GM12878 (cell line): ENCODE data around the gene CFAP99. TPM values are rescaled to one million over a fixed set of nuclear protein-coding genes. Genes with fewer than 3 reads are reported as not detected.

Source experiments
- ATAC-seq: fragments of 200-7000 bp; cut with Tn5 transposase; 3 replicates; pipeline ENCODE4 v1.9.1; 2020; ENCODE audit warnings: mild to moderate bottlenecking, moderate library complexity
- BruUV-seq: library from RNA; stranded (reverse); fragments of 400-500 nt; replicated peaks from 2 replicates; lab custom pipeline; 2021; lab: Mats Ljungman, UMichigan
- CTCF ChIA-PET: fragments of 300-600 bp; sonication (Branson Sonifier 250); formaldehyde crosslinking; extraction: SDS; loops from one replicate; lab custom pipeline; 2021; ENCODE audit warnings: inconsistent platforms; lab: Yijun Ruan, JAX
- POLR2A ChIA-PET: fragments of 350-600 bp; formaldehyde crosslinking; extraction: SDS; loops from one replicate; lab custom pipeline; 2021; ENCODE audit warnings: inconsistent platforms; lab: Charles Lee
- RAD21 ChIA-PET: fragments of 300-600 bp; sonication (Branson Sonifier 250); formaldehyde crosslinking; loops from one replicate; lab custom pipeline; 2023; ENCODE audit warnings: antibody characterized with exemption; ENCODE audit not compliant: unreplicated experiment; lab: Charles Lee
- SMC1A ChIA-PET: fragments of 300-600 bp; sonication (Branson Sonifier 250); formaldehyde crosslinking; loops from one replicate; lab custom pipeline; 2023; ENCODE audit not compliant: unreplicated experiment, uncharacterized antibody; lab: Charles Lee
- DNase-seq: peaks from one replicate; pipeline ENCODE4 v3.0.0-alpha.2; 2011; ENCODE audit warnings: low read depth, low spot score
- FAIRE-seq: peaks from 3 replicates; lab custom pipeline; 2011; peaks lifted over from hg19 to GRCh38; lab: Jason Lieb, UNC
- H2AFZ ChIP-seq: 2 replicates; pipeline ENCODE4 v1.6.0; 2011; ENCODE audit warnings: low read depth, low read length, control low read depth; ENCODE audit not compliant: control insufficient read depth
- H3K27ac ChIP-seq: 2 replicates; pipeline ENCODE4 v1.5.1; 2011; ENCODE audit warnings: control low read depth; ENCODE audit not compliant: control insufficient read depth, insufficient read depth
- H3K27me3 ChIP-seq, 2 experiments: replicated peaks in 1 of 2; 2 replicates each; pipeline versions ENCODE4 v1.6.0 to v1.6.1; 2011; ENCODE audit warnings: low read length in 1 of 2; ENCODE audit not compliant: control insufficient read depth in 2 of 2, insufficient read depth in 2 of 2
- H3K36me3 ChIP-seq, 2 experiments: 2 replicates each; pipeline ENCODE4 v1.5.1; 2011; ENCODE audit warnings: low read length in 1 of 2; ENCODE audit not compliant: control insufficient read depth in 2 of 2, insufficient read depth in 2 of 2
- H3K4me1 ChIP-seq: 2 replicates; pipeline ENCODE4 v1.6.1; 2011; ENCODE audit warnings: mild to moderate bottlenecking, low read length, moderate library complexity, mixed read lengths; ENCODE audit not compliant: control insufficient read depth, insufficient read depth
- H3K4me2 ChIP-seq: 2 replicates; pipeline ENCODE4 v1.6.0; 2011; ENCODE audit warnings: control low read depth; ENCODE audit not compliant: control insufficient read depth, insufficient read depth
- H3K4me3 ChIP-seq: fragments of 200-600 bp; sonication (generic); 2 replicates; pipeline ENCODE4 v1.5.1; 2016
- H3K79me2 ChIP-seq: 2 replicates; pipeline ENCODE4 v1.6.0; 2011; ENCODE audit warnings: low read length; ENCODE audit not compliant: control insufficient read depth, insufficient read depth
- H3K9ac ChIP-seq: 2 replicates; pipeline ENCODE4 v1.8.0; 2011; ENCODE audit warnings: low read length, control low read depth, mixed read lengths; ENCODE audit not compliant: control insufficient read depth, insufficient read depth
- H3K9me3 ChIP-seq: replicated peaks from 3 replicates; pipeline ENCODE4 v1.5.1; 2011; ENCODE audit warnings: mild to moderate bottlenecking, low read length; ENCODE audit not compliant: control insufficient read depth, insufficient read depth
- H4K20me1 ChIP-seq: 2 replicates; pipeline ENCODE4 v1.6.0; 2011; ENCODE audit not compliant: control insufficient read depth, insufficient read depth
- CBFB ChIP-seq: IDR thresholded peaks from 2 replicates; pipeline ENCODE4 v1.6.1; 2016; ENCODE audit warnings: antibody characterized with exemption, low read depth
- CHD2 ChIP-seq: IDR thresholded peaks from 2 replicates; pipeline ENCODE4 v1.6.1; 2011; ENCODE audit warnings: low read depth, low read length, improper control_type of control experiment, borderline replicate concordance
- EGR1 ChIP-seq, 2 experiments: IDR thresholded peaks; 1 replicate in 1 of 2; 2 replicates in 1 of 2; pipeline ENCODE4 v1.6.1; 2011 to 2012; ENCODE audit warnings: low read depth in 2 of 2, low read length in 2 of 2, borderline replicate concordance in 1 of 2, mild to moderate bottlenecking in 1 of 2, moderate library complexity in 1 of 2
- MEF2B ChIP-seq: fragments of 450-650 bp; IDR thresholded peaks from 2 replicates; pipeline ENCODE4 v1.6.1; 2018; ENCODE audit warnings: mild to moderate bottlenecking, moderate library complexity; ENCODE audit not compliant: partially characterized antibody, poor library complexity, severe bottlenecking
- PML ChIP-seq: IDR thresholded peaks from 2 replicates; pipeline ENCODE4 v1.6.1; 2012; ENCODE audit warnings: low read length, inconsistent platforms
- SIX5 ChIP-seq: IDR thresholded peaks from 2 replicates; pipeline ENCODE4 v1.6.1; 2011; ENCODE audit warnings: mild to moderate bottlenecking, low read depth, low read length, moderate library complexity; ENCODE audit not compliant: severe bottlenecking
- WGBS: methylation state at CpG from one replicate; pipeline ENCODE4 v1.1.6; 2016; ENCODE audit warnings: low lambda C conversion rate; ENCODE audit not compliant: insufficient replicate concordance, insufficient coverage; ENCODE audit errors: missing lambda C conversion rate; 5-methylcytosine and 5-hydroxymethylcytosine counted together
- in situ Hi-C: fragments of 300-500 bp; cut with MboI; formaldehyde crosslinking; loops from 9 replicates; pipeline ENCODE4 v1.14.3; 2018; ENCODE audit warnings: mixed read lengths
- intact Hi-C: fragments of 100-400 bp; cut with micrococcal nuclease; formaldehyde crosslinking; loops from one replicate; pipeline ENCODE4 v1.14.2; 2022; ENCODE audit not compliant: unreplicated experiment
- polyA plus RNA-seq, 11 experiments: library from polyadenylated mRNA; depleted of rRNA in 4 of 11; unstranded in 6 of 11; stranded (reverse) in 5 of 11; fragments of >200 nt; fragmentation: Nextera tagmentation in 4 of 11; fragmentation: Illumina TruSeq in 1 of 11; extraction: Ambion mirVana in 4 of 11; extraction: Trizol in 1 of 11; gene quantifications; 1 replicate in 1 of 11; 2 replicates in 10 of 11; pipeline versions ENCODE4 v1.2.1 to v1.2.3, GENCODE V29; 2011 to 2016; ENCODE audit warnings: inconsistent platforms in 2 of 11, missing spikeins in 2 of 11, low read depth in 1 of 11
- total RNA-seq, 4 experiments: library from RNA; depleted of rRNA in 3 of 4; stranded (reverse); fragments of >200 nt in 3 of 4; fragmentation: Illumina TruSeq in 1 of 4; extraction: Trizol in 1 of 4; gene quantifications; 2 replicates each; pipeline versions ENCODE4 v1.2.1 to v1.2.3, GENCODE V29; 2013 to 2021
- TF ChIP-seq, protein P1 (sequence below), 3 experiments: IDR thresholded peaks in 2 of 3; conservative IDR thresholded peaks in 1 of 3; 2 replicates each; pipeline ENCODE4 v1.5.1; 2011; ENCODE audit warnings: low read depth in 3 of 3, low read length in 3 of 3, mild to moderate bottlenecking in 3 of 3, control low read depth in 2 of 3, moderate library complexity in 2 of 3, inconsistent platforms in 1 of 3, mixed read lengths in 1 of 3; ENCODE audit not compliant: control insufficient read depth in 2 of 3, insufficient read depth in 1 of 3; ENCODE audit errors: extremely low read depth in 1 of 3
- TF ChIP-seq, protein P2 (sequence below): fragments of 450-650 bp; IDR thresholded peaks from 2 replicates; pipeline ENCODE4 v1.6.1; 2014; ENCODE audit warnings: mild to moderate bottlenecking
- TF ChIP-seq, protein P3 (sequence below): fragments of 450-650 bp; conservative IDR thresholded peaks from 2 replicates; pipeline ENCODE4 v1.6.1; 2017; ENCODE audit warnings: mild to moderate bottlenecking, moderate library complexity
- TF ChIP-seq, protein P4 (sequence below): fragments of 450-650 bp; IDR thresholded peaks from 2 replicates; pipeline ENCODE4 v1.6.1; 2016; ENCODE audit warnings: mild to moderate bottlenecking
- TF ChIP-seq, protein P5 (sequence below): fragments of 450-650 bp; IDR thresholded peaks from 2 replicates; pipeline ENCODE4 v1.6.1; 2017; ENCODE audit warnings: low read depth, mild to moderate bottlenecking, moderate library complexity

The CFAP99 gene
- total and polyA plus RNA-seq, 10 of the 15 experiments (the other 5 are each of a cell fraction or from before 2014, with no cell fraction given): not detected

DNA sequence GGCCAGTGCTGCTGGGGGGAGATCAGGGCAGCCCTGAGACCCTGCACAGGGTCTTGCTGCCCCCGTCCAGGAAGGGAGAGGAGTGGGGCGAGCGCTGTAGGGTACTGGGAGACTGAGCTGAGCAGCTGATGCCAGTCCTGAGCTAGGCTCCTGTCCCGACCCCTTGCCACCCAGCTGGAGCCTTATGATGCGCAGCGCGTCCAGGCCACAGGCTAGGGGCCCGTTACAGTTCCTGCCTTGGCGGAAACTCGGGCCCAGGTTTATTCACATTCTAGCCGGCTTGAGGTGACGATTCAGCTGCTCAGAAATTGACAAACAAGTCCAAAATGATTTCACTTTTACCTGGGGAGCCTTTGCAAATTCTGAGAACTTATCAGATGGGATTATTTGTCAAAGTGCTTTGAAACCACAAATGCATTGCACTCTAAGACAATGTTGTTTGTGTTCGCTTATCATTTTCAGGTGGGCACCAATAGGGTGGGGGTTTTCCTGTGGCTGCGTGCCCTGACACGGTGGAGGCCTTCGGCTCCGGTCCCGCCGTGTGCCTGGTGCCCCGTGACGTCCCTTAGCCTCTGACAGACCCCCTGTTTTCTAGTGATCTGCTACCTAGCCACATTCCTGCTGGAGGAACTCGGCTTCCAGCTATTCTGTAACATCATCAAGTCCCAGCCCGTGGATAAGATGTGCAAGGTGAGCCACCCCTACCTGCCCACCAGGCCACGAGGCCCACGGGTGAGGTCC lies 18.9 kb downstream of the CFAP99 start:
- H3K4me3 ChIP-seq: no peak overlapping the region
- TF ChIP-seq, protein P1, sequence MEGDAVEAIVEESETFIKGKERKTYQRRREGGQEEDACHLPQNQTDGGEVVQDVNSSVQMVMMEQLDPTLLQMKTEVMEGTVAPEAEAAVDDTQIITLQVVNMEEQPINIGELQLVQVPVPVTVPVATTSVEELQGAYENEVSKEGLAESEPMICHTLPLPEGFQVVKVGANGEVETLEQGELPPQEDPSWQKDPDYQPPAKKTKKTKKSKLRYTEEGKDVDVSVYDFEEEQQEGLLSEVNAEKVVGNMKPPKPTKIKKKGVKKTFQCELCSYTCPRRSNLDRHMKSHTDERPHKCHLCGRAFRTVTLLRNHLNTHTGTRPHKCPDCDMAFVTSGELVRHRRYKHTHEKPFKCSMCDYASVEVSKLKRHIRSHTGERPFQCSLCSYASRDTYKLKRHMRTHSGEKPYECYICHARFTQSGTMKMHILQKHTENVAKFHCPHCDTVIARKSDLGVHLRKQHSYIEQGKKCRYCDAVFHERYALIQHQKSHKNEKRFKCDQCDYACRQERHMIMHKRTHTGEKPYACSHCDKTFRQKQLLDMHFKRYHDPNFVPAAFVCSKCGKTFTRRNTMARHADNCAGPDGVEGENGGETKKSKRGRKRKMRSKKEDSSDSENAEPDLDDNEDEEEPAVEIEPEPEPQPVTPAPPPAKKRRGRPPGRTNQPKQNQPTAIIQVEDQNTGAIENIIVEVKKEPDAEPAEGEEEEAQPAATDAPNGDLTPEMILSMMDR (IDR thresholded peaks at IDR 0.05 in 2 of 3, conservative IDR thresholded peaks at IDR 0.05 in 1 of 3; ENCODE audit: control insufficient read depth in 2 of 3, extremely low read depth in 1 of 3, insufficient read depth in 1 of 3, low read depth in 3 of 3, low read length in 3 of 3): no peak
- TF ChIP-seq SIX5 (no peak), CHD2 (no peak), MEF2B (no peak), PML (no peak), EGR1 (IDR thresholded peaks at IDR 0.05; ENCODE audit: borderline replicate concordance in 1 of 2, low read depth in 2 of 2, low read length in 2 of 2) (no peak), CBFB (no peak)
- TF ChIP-seq, protein P2, sequence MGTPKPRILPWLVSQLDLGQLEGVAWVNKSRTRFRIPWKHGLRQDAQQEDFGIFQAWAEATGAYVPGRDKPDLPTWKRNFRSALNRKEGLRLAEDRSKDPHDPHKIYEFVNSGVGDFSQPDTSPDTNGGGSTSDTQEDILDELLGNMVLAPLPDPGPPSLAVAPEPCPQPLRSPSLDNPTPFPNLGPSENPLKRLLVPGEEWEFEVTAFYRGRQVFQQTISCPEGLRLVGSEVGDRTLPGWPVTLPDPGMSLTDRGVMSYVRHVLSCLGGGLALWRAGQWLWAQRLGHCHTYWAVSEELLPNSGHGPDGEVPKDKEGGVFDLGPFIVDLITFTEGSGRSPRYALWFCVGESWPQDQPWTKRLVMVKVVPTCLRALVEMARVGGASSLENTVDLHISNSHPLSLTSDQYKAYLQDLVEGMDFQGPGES: no peak
- TF ChIP-seq, protein P3, sequence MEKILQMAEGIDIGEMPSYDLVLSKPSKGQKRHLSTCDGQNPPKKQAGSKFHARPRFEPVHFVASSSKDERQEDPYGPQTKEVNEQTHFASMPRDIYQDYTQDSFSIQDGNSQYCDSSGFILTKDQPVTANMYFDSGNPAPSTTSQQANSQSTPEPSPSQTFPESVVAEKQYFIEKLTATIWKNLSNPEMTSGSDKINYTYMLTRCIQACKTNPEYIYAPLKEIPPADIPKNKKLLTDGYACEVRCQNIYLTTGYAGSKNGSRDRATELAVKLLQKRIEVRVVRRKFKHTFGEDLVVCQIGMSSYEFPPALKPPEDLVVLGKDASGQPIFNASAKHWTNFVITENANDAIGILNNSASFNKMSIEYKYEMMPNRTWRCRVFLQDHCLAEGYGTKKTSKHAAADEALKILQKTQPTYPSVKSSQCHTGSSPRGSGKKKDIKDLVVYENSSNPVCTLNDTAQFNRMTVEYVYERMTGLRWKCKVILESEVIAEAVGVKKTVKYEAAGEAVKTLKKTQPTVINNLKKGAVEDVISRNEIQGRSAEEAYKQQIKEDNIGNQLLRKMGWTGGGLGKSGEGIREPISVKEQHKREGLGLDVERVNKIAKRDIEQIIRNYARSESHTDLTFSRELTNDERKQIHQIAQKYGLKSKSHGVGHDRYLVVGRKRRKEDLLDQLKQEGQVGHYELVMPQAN: no peak
- TF ChIP-seq, protein P4, sequence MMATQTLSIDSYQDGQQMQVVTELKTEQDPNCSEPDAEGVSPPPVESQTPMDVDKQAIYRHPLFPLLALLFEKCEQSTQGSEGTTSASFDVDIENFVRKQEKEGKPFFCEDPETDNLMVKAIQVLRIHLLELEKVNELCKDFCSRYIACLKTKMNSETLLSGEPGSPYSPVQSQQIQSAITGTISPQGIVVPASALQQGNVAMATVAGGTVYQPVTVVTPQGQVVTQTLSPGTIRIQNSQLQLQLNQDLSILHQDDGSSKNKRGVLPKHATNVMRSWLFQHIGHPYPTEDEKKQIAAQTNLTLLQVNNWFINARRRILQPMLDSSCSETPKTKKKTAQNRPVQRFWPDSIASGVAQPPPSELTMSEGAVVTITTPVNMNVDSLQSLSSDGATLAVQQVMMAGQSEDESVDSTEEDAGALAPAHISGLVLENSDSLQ: no peak
- TF ChIP-seq, protein P5, sequence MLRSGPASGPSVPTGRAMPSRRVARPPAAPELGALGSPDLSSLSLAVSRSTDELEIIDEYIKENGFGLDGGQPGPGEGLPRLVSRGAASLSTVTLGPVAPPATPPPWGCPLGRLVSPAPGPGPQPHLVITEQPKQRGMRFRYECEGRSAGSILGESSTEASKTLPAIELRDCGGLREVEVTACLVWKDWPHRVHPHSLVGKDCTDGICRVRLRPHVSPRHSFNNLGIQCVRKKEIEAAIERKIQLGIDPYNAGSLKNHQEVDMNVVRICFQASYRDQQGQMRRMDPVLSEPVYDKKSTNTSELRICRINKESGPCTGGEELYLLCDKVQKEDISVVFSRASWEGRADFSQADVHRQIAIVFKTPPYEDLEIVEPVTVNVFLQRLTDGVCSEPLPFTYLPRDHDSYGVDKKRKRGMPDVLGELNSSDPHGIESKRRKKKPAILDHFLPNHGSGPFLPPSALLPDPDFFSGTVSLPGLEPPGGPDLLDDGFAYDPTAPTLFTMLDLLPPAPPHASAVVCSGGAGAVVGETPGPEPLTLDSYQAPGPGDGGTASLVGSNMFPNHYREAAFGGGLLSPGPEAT: no peak

More for the DNA sequence above, 18.9 kb downstream of the CFAP99 start:
- Histone ChIP-seq H3K27me3 (peaks cover 0 to 1% of the 10 kb centered on the region in 2 experiments; a peak in 2 of 4 replicates), H2AFZ (no peak overlapping the region), H3K36me3 (no peaks in the 10 kb centered on the region), H3K79me2 (no peaks in the 10 kb centered on the region), H4K20me1 (no peaks in the 10 kb centered on the region), H3K4me2 (no peak overlapping the region), H3K4me1 (peaks cover 3% of the 10 kb centered on the region; the same call in 1 of the 2 replicates), H3K9me3 (no peaks in the 10 kb centered on the region), H3K9ac (no peak overlapping the region), H3K27ac (no peak overlapping the region)
- SMC1A ChIA-PET: interaction anchor here (1.6 kb wide), 1 partner anchor 218 kb away, joined by 5 read pairs; no protein-coding TSS in a partner anchor
- DNase-seq: no peak
- intact Hi-C loops (no loop called here), in situ Hi-C loops (no loop called here)
- WGBS: 49% methylated on average over 25 of the region's 25 CpGs
- CTCF ChIA-PET: interaction anchor here (1.5 kb wide), 2 partner anchors 18 to 218 kb away, joined by 3 to 4 read pairs; partner anchors contain the start of gene CFAP99
- no TSS peak for BruUV-seq
- POLR2A ChIA-PET: interaction anchor here (0.6 kb wide), 1 partner anchor 228 kb away, joined by 8 read pairs; no protein-coding TSS in a partner anchor
- ATAC-seq: no peak
- FAIRE-seq: no peak
- RAD21 ChIA-PET: no interaction called here
